ENCODE results near the gene INPPL1. TPM values are rescaled to one million over a fixed set of nuclear protein-coding genes. Genes with fewer than 3 reads are reported as not detected.
"Not testable (repeated sequence)": the region's sequence is repeated elsewhere in the genome, so short reads cannot be mapped to it uniquely, and the experiment has no call there.

The INPPL1 gene
- total RNA-seq, 1 experiment from 2014 or later = 109 TPM

DNA sequence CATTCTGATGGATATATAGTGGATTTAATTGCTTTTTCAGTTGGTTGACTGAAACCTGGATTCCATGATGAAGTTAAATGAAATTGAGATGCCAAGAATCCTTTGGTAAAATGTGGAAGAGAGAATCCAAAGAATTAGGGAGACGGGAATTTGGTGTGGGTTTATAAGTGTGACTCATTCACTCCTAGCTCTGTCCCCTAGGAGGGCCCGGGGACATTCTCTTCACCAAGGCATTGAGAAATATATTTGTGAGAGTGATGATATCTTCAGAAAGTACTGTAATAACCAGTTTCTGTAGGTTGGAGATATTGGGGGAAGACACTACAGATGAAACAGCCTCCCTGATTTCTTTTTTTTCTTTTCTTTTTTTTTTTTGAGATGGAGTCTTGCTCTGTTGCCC, 33.0 kb downstream of the INPPL1 start:
- no peak overlapping the region for H3K4me3 ChIP-seq (ENCODE audit: insufficient read depth, low read depth, low read length)
- DNase-seq = no peak
- H3K27me3 ChIP-seq (ENCODE audit: control insufficient read depth, insufficient read depth, low read length) = no peaks in the 10 kb centered on the region
- H3K36me3 ChIP-seq (replicated peaks; ENCODE audit: control insufficient read depth, insufficient read depth, low read length) = no peaks in the 10 kb centered on the region

DNA sequence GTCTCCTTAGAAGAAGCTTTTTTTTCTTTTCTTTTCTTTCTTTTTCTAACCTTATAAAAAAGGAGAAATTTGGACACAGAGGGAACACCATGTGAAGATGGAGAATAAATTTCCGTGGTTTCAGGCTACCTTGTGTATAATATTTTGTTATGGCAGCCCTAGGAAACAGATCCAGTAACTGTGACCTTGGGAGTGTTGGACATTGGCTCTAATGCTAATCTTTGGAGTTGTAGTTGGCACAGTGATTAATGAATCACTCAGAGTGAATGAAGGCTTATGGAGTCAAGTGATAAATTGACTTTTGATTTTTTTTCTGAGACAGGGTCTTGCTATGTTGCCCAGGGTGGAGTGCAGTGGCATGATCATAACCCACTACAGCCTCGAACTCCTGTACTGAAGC, 34.9 kb downstream of the INPPL1 start:
- DNase-seq = no peak
- no peaks in the 10 kb centered on the region for H3K27me3 ChIP-seq (ENCODE audit: control insufficient read depth, insufficient read depth, low read length)
- H3K36me3 ChIP-seq (replicated peaks; ENCODE audit: control insufficient read depth, insufficient read depth, low read length) = no peaks in the 10 kb centered on the region
- no peak overlapping the region for H3K4me3 ChIP-seq (ENCODE audit: insufficient read depth, low read depth, low read length)

DNA sequence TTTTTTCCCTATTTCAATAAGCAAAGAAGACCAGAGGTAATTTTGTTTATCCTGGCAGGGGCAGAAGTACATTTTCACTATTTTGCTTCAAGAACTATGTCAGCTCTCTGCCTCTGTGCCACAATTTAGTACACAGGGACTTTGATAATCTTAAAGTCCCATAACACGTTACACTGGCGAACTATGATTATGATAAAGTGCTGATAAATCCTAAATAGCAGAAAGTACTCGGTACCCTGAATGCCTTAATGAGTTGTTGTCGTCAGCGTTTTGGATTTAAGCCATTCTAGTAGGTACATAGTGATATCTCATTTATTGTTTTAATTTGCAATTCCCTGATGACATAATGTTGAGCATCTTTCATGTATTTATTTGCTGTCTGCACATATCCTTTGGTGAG, 36.0 kb downstream of the INPPL1 start:
- H3K27me3 ChIP-seq (ENCODE audit: control insufficient read depth, insufficient read depth, low read length) = no peaks in the 10 kb centered on the region
- H3K36me3 ChIP-seq (replicated peaks; ENCODE audit: control insufficient read depth, insufficient read depth, low read length) = no peaks in the 10 kb centered on the region
- H3K4me3 ChIP-seq (ENCODE audit: insufficient read depth, low read depth, low read length) = no peak overlapping the region
- no peak for DNase-seq

DNA sequence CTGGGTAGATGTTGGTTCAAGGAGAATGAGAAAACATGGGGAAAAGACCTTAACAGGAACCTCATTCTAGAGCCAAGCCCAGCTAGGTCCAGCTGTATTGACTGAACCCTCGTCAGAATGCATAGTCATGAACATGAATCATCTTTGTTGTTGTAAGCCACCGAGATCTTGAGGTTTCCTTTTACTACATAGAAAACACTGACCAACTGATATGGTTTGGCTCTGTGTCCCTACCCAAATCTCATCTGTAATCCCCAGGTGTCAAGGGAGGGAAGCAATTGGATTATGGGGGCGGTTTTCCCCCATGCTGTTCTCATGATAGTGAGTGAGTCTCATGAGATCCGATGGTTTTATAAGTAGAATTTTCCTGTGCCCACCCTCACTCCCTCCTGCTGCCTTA, 38.8 kb downstream of the INPPL1 start:
- Histone ChIP-seq H3K27me3 (ENCODE audit: control insufficient read depth, insufficient read depth, low read length) (no peaks in the 10 kb centered on the region), H3K4me3 (ENCODE audit: insufficient read depth, low read depth, low read length) (no peak overlapping the region)
- DNase-seq = no peak

DNA sequence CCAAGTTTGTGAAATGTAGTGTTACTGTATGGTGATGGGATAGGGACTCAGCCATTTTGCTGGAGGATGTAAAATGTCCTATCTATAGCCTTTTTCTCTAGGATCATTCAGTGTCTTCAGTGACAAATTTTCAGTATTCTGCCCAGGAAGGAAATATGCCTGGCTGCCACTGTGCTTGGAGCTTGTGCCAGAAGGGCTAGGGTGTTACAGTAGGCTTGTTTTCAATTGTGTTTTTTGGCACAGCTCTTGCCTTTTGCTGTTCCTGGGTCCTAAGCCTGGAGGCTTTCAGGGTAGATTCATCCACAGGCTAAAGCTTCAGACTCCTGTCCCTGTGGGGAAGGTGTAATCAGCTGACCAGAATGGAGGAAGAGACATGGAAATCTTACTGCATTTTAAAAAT, 41.4 kb downstream of the INPPL1 start:
- Histone ChIP-seq H3K36me3 (replicated peaks; ENCODE audit: control insufficient read depth, insufficient read depth, low read length) (no peaks in the 10 kb centered on the region), H3K4me3 (ENCODE audit: insufficient read depth, low read depth, low read length) (no peak overlapping the region), H3K27me3 (ENCODE audit: control insufficient read depth, insufficient read depth, low read length) (no peaks in the 10 kb centered on the region)
- no peak for DNase-seq

More for the DNA sequence above, 38.8 kb downstream of the INPPL1 start:
- H3K36me3 ChIP-seq (replicated peaks; ENCODE audit: control insufficient read depth, insufficient read depth, low read length) = no peaks in the 10 kb centered on the region

DNA sequence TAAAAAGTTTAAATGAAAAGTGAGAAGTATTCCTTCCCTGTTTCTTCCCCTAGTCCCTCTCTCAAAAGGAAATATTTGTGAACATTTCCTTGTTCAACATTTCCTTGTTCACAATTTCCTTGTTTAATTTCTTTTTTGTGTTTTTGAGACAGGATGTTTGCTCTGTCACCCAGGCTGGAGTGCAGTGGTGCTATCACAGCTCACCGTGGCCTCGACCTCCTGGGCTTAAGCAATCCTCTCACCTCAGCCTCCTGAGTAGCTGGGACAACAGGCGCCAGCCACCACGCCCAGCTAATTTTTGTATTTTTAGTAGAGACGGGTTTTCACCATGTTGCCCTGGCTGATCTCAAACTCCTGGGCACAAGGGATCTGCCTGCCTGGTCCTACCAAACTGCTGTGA, 42.4 kb downstream of the INPPL1 start:
- DNase-seq; H3K27me3 ChIP-seq (ENCODE audit: control insufficient read depth, insufficient read depth, low read length); H3K36me3 ChIP-seq (replicated peaks; ENCODE audit: control insufficient read depth, insufficient read depth, low read length); H3K4me3 ChIP-seq (ENCODE audit: insufficient read depth, low read depth, low read length): not testable (repeated sequence)

DNA sequence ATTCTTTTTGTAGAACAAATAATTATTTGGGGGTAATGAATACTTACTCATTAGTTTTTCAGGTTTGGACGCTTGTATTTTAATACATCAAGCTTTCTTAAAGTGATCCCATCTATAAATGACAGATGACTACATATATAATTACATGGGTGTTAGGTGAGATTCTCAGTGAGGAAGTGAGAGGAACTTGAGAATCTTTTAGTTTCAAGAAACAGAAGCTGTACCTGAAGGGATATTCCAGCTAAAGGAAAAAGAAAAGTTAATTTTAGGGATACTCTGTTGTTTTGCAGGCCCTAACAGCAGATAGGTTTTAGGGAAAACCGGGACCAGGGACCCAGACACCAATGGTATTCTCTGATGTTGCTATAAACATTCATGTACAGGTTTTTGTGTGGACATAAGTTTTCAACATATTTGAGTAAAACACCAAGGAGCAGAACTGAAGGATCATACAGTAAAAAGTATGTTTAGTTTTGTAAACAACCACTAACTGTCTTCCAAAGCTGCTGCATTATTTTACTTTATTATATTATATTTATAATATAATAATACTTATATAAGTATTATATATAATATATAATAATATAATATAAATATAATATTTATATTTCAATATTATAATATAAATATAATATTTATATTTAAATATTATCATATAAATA, 43.5 kb downstream of the INPPL1 start:
- no peak for DNase-seq
- Histone ChIP-seq H3K4me3 (ENCODE audit: insufficient read depth, low read depth, low read length) (no peak overlapping the region), H3K36me3 (replicated peaks; ENCODE audit: control insufficient read depth, insufficient read depth, low read length) (no peaks in the 10 kb centered on the region)

DNA sequence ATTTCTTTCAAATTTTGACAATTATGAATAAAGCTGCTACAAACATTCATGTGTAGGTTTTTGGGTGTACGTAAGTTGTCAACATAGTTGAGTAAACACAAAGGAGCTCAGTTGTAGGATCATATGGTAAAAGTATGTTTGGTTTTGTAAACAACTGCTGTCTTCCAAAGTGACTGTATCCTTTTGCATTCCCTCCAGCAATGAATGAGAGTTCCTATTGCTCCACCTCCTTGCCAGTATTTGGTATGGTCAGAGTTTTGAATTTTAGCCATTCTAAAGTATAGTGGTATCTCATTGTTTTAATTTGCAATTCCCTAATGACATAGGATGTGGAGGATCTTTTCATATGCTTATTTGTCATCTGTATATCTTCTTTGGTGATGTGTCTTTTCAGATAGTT, 47.4 kb downstream of the INPPL1 start:
- Histone ChIP-seq H3K4me3 (ENCODE audit: insufficient read depth, low read depth, low read length) (no peak overlapping the region), H3K36me3 (replicated peaks; ENCODE audit: control insufficient read depth, insufficient read depth, low read length) (no peaks in the 10 kb centered on the region), H3K27me3 (ENCODE audit: control insufficient read depth, insufficient read depth, low read length) (no peaks in the 10 kb centered on the region)
- DNase-seq = no peak

More for the DNA sequence above, 43.5 kb downstream of the INPPL1 start:
- H3K27me3 ChIP-seq (ENCODE audit: control insufficient read depth, insufficient read depth, low read length) = no peaks in the 10 kb centered on the region

DNA sequence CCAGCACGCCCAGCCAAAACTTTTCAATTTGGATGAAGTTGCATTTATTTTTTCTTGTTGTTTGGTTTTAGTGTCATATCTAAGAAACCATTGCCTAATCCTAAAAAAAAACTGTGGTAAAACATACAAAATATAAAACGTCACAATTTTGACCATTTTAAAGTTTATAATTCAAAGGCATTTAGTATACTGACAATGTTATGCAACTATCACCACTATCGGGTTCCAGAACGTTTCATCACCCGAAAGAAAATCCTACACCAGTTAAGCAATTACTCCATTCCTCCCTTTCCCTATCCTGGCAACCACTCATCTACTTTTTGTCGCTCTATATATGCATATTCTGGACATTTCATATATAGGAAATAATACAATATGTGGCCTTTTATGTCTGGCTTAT, 49.9 kb downstream of the INPPL1 start:
- DNase-seq = no peak
- no peaks in the 10 kb centered on the region for H3K36me3 ChIP-seq (replicated peaks; ENCODE audit: control insufficient read depth, insufficient read depth, low read length)
- H3K27me3 ChIP-seq (ENCODE audit: control insufficient read depth, insufficient read depth, low read length) = no peaks in the 10 kb centered on the region
- no peak overlapping the region for H3K4me3 ChIP-seq (ENCODE audit: insufficient read depth, low read depth, low read length)

DNA sequence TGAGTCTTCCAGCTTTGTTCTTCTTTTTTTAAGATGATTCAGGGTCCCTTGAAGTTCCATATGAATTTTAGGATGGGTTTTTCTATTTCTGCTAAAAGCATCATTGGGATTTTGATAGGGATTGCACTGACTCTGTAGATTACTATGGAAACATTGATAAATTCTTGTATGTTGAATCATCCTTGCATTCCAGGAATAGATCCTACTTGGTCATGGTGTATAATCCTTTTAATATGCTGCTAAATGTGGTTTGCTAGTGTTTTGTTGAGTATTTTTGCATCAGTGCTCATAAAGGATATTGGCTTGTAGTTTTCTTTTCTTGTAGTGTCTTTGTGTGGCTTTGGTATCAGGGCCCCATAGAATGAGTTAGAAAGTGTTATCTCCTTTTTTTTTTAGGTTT, 54.3 kb downstream of the INPPL1 start:
- H3K36me3 ChIP-seq (replicated peaks; ENCODE audit: control insufficient read depth, insufficient read depth, low read length) = no peaks in the 10 kb centered on the region
- H3K27me3 ChIP-seq (ENCODE audit: control insufficient read depth, insufficient read depth, low read length) = no peaks in the 10 kb centered on the region
- DNase-seq = no peak
- H3K4me3 ChIP-seq (ENCODE audit: insufficient read depth, low read depth, low read length) = no peak overlapping the region

DNA sequence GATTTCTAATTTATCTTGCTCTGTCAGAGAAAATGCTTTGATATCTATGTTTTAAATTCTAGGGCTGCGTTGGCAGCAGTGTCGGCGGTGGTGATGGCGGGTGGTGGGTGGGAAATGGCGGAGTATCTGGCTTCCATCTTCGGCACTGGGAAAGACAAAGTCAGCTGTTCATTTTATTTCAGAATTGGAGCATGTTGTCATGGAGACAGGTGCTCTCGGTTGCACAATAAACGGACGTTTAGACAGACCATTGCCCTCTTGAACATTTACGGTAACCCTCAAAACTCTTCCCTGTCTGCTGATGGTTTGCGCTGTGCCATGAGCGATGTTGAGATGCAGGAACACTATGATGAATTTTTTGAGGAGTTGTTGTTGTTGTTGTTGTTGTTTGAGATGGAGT, 55.5 kb downstream of the INPPL1 start:
- H3K4me3 ChIP-seq (ENCODE audit: insufficient read depth, low read depth, low read length) = no peak overlapping the region
- no peak for DNase-seq
- H3K27me3 ChIP-seq (ENCODE audit: control insufficient read depth, insufficient read depth, low read length) = no peaks in the 10 kb centered on the region
- H3K36me3 ChIP-seq (replicated peaks; ENCODE audit: control insufficient read depth, insufficient read depth, low read length) = no peaks in the 10 kb centered on the region

DNA sequence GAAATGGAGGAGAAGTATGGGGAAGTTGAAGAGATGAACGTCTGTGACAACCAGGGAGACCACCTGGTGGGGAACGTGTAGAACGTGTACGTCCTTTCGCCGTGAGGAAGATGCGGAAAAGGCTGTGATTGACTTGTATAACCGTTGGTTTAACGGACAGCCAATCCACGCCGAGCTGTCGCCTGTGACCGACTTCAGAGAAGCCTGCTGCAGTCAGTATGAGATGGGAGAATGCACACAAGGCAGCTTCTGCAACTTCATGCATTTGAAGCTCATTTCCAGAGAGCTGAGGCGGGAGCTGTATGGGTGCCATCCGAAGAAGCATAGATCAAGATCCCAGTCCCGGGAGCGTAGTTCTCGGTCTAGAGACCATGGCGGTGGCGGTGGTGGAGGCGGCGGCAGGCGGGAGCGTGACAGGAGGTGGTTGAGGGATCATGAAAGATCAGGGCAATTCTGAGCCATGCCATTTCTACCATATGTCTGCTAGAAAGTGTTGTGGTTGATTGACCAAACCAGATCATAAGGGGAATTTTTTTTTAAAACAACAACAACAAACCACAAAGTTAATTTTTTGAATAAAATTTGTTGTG, 56.3 kb downstream of the INPPL1 start:
- H3K4me3 ChIP-seq (ENCODE audit: insufficient read depth, low read depth, low read length) = no peak overlapping the region
- DNase-seq = no peak
- H3K27me3 ChIP-seq (ENCODE audit: control insufficient read depth, insufficient read depth, low read length) = no peaks in the 10 kb centered on the region
- no peaks in the 10 kb centered on the region for H3K36me3 ChIP-seq (replicated peaks; ENCODE audit: control insufficient read depth, insufficient read depth, low read length)

DNA sequence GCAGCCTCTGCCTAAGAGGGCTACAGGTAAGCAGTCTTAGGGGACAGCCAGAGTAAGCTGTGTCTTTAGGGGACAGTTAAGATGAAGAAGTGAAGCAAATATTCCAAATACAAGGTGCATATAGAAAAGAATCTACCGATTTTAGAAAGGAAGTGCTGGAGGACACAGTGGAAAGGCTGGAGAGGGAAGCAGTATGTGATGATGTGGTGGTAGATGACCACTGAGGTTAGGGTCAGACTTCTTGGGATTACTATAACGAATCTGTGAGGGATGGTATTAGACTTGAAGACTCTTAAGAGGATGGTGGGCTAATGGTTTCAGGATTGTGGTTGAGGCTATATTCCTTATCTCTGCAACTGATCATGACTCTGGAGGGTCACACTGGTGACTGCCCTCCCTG, 59.4 kb downstream of the INPPL1 start:
- Histone ChIP-seq H3K27me3 (ENCODE audit: control insufficient read depth, insufficient read depth, low read length) (no peaks in the 10 kb centered on the region), H3K4me3 (ENCODE audit: insufficient read depth, low read depth, low read length) (no peak overlapping the region), H3K36me3 (replicated peaks; ENCODE audit: control insufficient read depth, insufficient read depth, low read length) (no peaks in the 10 kb centered on the region)
- no peak for DNase-seq

DNA sequence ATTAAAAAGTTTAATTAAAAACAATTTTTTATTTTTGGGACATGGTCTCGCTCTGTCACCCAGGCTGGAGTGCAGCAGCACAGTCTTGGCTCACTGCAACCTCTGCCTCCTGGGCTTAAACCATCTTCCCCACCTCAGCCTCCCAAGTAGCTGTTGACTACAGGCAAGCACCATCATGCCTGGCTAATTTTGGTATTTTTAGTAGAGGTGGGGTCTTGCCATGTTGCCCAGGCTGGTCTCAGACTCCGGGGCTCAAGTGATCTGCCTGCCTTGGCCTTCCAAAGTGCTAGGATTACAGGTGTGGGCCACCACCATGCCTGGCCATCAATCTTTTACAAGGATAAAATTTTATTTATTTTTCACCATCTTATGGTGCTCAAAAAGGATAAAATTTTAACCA, 62.7 kb downstream of the INPPL1 start:
- H3K27me3 ChIP-seq (ENCODE audit: control insufficient read depth, insufficient read depth, low read length) = no peaks in the 10 kb centered on the region
- no peaks in the 10 kb centered on the region for H3K36me3 ChIP-seq (replicated peaks; ENCODE audit: control insufficient read depth, insufficient read depth, low read length)
- DNase-seq = no peak
- no peak overlapping the region for H3K4me3 ChIP-seq (ENCODE audit: insufficient read depth, low read depth, low read length)
